ENCODE data around the gene CAMSAP2. TPM values are rescaled to one million over a fixed set of nuclear protein-coding genes. Genes with fewer than 3 reads are reported as not detected.

CAMSAP2 gene
- total RNA-seq, 6 experiments from 2014 or later, result 30.2 to 35.6 (median 33.3) TPM

DNA sequence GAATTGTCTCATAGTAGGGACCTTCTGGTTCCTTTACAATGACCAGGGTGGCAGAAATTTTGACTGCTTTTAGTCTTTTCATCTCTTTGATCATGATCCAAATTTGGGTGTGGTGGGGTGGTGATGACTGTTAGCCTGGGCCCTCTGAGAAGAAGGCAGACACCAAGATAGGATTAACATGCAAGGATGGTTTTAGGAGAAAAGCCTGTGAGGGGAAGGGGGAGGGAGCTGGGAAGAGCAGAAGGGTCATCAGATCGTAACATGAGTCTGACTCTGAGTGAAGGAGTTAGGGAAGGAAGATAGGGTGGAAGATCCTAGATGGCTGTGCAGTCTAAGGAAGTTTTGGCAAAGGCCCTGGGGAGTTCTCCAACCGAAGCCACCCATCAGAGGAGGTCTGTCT, 28.5 kb upstream of the CAMSAP2 start:
- H3K4me3 Mint-ChIP-seq, result no peak overlapping the region
- H3K27ac Mint-ChIP-seq, result peak overlapping the region; percentile 22; the same call in 1 of the 2 replicates
- H3K36me3 Mint-ChIP-seq (ENCODE audit: low read depth), result peaks cover 4% of the 10 kb centered on the region; the same call in 1 of the 2 replicates
- peaks cover under 1% of the 10 kb centered on the region for H3K27me3 Mint-ChIP-seq (ENCODE audit: insufficient read depth)
- DNase-seq, result no peak
- H3K4me1 Mint-ChIP-seq (ENCODE audit: low read depth), result peaks cover 17% of the 10 kb centered on the region
- no peaks in the 10 kb centered on the region for H3K9me3 Mint-ChIP-seq
- TF ChIP-seq, protein P1, sequence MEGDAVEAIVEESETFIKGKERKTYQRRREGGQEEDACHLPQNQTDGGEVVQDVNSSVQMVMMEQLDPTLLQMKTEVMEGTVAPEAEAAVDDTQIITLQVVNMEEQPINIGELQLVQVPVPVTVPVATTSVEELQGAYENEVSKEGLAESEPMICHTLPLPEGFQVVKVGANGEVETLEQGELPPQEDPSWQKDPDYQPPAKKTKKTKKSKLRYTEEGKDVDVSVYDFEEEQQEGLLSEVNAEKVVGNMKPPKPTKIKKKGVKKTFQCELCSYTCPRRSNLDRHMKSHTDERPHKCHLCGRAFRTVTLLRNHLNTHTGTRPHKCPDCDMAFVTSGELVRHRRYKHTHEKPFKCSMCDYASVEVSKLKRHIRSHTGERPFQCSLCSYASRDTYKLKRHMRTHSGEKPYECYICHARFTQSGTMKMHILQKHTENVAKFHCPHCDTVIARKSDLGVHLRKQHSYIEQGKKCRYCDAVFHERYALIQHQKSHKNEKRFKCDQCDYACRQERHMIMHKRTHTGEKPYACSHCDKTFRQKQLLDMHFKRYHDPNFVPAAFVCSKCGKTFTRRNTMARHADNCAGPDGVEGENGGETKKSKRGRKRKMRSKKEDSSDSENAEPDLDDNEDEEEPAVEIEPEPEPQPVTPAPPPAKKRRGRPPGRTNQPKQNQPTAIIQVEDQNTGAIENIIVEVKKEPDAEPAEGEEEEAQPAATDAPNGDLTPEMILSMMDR (IDR thresholded peaks at IDR 0.05), result no peak

DNA sequence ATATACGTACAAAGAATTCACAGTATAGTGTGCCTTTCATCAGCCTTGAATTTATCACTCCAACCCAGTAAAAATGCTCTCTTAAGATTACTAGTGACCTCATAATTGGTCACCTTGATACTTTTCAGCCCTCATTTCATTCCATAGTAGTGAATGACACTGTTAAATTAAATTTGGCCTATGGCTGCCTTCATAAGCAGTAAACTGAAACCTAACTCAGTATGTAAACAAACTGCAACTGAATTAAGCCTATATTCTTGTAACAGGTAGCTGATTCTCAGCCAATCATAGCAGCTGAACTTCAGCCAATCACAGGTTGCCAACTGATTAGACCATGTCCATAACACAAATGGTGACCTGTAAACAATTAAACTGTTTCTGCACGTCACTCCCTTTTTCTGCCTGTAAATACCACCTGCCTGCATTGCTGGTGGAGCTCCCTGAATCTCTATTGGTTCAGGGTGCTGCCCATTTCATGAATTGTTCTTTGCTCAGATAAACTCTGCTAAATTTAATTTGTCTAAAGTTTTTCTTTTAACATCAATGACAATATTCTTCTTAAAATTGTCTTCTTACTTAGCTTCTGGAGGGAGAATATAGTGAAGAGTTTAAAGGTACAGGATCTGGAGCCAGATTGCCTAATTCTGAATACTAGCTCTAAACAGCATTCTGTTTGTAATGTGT, 24.0 kb upstream of the CAMSAP2 start:
- no peak for DNase-seq

DNA sequence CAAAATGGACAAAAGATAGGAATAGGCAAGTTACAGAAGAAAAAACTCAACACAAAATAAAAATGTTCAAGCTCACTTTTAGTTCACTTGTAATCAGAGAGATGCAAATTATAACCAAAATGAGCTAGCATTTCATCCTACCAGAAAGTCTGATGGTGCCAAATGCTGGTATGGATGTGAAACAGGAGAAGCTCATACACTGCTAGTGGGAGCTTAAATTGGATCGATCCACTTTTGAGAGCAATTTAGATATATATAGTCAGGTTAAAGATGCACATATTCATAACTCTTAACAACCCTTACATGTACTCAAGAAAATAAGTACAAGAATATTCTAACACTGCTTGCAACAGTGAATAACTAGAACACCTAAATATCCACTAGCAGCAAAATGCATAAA, 18.5 kb upstream of the CAMSAP2 start:
- Mint-ChIP-seq H3K4me1 (ENCODE audit: low read depth) (no peaks in the 10 kb centered on the region), H3K4me3 (no peak overlapping the region), H3K27me3 (ENCODE audit: insufficient read depth) (peaks cover 6% of the 10 kb centered on the region), H3K27ac (no peak overlapping the region), H3K36me3 (ENCODE audit: low read depth) (no peaks in the 10 kb centered on the region), H3K9me3 (no peaks in the 10 kb centered on the region)
- no peak for DNase-seq
- TF ChIP-seq, protein P1 (IDR thresholded peaks at IDR 0.05), result no peak

More for the DNA sequence above, 24.0 kb upstream of the CAMSAP2 start:
- no peaks in the 10 kb centered on the region for H3K36me3 Mint-ChIP-seq (ENCODE audit: low read depth)
- H3K4me3 Mint-ChIP-seq, result no peak overlapping the region
- TF ChIP-seq, protein P1 (IDR thresholded peaks at IDR 0.05), result no peak
- H3K4me1 Mint-ChIP-seq (ENCODE audit: low read depth), result peaks cover 6% of the 10 kb centered on the region; the same call in 1 of the 2 replicates
- no peak overlapping the region for H3K27ac Mint-ChIP-seq
- no peaks in the 10 kb centered on the region for H3K9me3 Mint-ChIP-seq
- peaks cover 2% of the 10 kb centered on the region; the same call in 1 of the 2 replicates for H3K27me3 Mint-ChIP-seq (ENCODE audit: insufficient read depth)

DNA sequence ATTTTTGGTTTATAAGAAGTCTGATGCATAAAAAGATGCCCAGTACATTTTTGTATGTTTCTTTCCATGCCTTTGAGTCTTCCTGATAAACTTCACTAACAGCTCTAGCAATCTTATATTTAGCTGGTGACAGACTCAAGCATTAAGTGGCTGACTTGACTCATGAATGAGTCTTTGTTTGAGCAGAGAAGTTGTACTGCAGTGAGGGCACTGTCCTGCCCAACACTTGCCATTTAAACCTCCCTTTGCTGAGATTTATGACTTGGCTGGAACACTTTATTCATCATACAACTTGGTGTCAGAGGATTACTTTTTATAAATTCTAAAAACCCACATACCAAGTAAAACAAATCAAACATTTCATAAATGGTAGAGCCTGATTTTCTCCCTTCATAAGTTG, 14.6 kb upstream of the CAMSAP2 start:
- Mint-ChIP-seq H3K9me3 (no peaks in the 10 kb centered on the region), H3K27me3 (ENCODE audit: insufficient read depth) (peaks cover 3% of the 10 kb centered on the region; the same call in 1 of the 2 replicates), H3K36me3 (ENCODE audit: low read depth) (no peaks in the 10 kb centered on the region), H3K4me1 (ENCODE audit: low read depth) (no peaks in the 10 kb centered on the region), H3K27ac (no peak overlapping the region), H3K4me3 (no peak overlapping the region)
- DNase-seq, result no peak
- TF ChIP-seq, protein P1 (IDR thresholded peaks at IDR 0.05), result no peak

DNA sequence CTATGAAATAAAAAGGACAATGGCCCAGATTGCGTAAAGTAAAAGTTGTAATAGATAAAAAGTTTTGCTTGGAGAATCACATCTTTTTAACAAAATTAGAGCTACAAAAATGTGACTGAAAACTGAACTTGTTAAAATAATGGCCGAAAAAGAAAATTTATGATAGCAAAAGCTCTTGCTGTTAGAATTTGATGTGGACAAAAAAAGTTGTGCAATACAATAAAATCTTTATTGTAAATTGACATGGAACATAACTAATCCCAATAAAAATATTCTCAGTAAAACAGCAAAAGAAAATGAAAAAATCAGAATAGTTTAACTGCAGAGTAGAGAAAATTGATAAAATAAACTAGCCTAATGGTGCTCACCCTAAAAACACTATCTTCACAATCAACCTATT, 11.4 kb upstream of the CAMSAP2 start:
- Mint-ChIP-seq H3K4me3 (no peak overlapping the region), H3K27me3 (ENCODE audit: insufficient read depth) (no peaks in the 10 kb centered on the region; the same call in 1 of the 2 replicates), H3K9me3 (no peaks in the 10 kb centered on the region), H3K36me3 (ENCODE audit: low read depth) (no peaks in the 10 kb centered on the region), H3K27ac (no peak overlapping the region), H3K4me1 (ENCODE audit: low read depth) (peaks cover 9% of the 10 kb centered on the region)
- no peak for DNase-seq
- TF ChIP-seq, protein P1 (IDR thresholded peaks at IDR 0.05), result no peak

Measured in HFFc6 (cell line).